GM21447 (cell line): Measurements from ENCODE around the gene REEP3.
"Not testable (repeated sequence)": the region's sequence is repeated elsewhere in the genome, so short reads cannot be mapped to it uniquely, and the experiment has no call there.

Source experiments
- ATAC-seq: cut with Tn5 transposase; IDR thresholded peaks from one replicate; pipeline ENCODE4 v1.9.1; 2021; ENCODE audit not compliant: unreplicated experiment

The REEP3 gene

DNA sequence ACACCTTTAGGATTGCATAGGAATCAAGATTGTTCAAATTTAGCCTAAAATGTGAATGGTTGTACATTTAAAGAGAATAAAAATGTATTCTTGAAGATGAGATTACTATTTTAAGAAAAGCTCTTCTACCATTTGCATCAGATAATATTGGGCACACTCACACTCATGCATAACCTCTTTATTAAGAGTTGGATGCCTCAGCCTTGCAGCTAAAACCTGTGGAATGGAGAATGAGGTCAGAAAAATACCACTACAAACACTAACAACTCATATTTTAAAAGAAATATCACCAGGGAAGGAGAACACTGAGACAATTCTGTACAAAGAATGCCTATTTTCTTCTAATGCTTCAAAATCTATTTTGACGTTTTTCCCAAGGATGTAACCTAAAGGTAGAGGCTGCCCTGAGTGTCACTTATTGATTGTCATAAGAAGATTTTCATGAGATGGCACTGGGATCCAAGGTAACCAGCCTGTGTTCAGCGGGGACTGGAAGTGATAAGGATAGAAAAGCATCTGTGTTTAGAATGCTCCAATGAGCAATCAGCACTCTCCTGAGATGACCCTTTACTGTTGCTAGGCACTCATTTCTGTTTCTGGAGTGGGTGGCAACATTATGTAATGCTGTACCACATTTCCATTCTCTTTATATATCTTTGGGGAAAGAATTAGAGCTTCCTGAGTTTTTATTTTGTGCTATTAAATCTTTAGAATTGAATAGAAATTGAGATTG lies 26.6 kb downstream of the REEP3 start:
- no peak for ATAC-seq

DNA sequence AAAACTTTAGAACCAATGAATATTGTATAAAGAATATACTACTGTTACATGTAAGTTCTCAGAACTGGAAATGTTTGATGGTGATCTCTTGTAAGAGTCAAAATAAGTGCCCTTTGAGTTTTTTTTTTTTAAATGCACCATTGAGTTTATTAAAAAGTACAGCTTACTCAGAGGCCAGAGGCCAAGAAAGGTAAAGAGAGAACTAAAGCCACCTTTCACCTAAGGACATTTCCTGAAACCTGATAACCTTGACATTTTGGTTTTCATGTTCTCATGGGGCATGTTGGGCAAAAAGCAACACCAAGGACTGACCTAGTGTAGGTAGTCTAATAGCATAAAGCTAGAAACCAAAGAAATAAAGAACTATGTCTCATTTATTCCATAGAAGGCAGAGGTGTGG lies 27.7 kb downstream of the REEP3 start:
- ATAC-seq = no peak

DNA sequence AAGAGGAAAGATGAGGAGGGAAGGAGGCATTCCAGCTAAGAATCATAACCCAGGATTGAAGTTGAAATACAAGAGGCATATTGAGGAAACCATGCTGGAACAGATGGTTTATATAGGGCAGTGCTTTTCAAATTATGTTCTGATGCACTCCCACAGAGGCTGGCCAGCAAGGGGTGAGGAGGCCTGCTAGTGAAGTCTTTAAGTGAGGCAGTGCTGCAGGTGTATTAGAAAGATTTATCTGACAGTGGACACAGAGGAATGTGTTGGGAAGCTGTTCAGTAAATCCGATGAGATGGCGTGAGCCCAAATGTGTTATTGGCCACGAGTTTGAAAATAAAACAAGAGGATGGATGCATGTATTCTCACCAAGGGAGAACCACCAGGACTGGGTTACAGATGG lies 28.6 kb downstream of the REEP3 start:
- ATAC-seq = no peak

DNA sequence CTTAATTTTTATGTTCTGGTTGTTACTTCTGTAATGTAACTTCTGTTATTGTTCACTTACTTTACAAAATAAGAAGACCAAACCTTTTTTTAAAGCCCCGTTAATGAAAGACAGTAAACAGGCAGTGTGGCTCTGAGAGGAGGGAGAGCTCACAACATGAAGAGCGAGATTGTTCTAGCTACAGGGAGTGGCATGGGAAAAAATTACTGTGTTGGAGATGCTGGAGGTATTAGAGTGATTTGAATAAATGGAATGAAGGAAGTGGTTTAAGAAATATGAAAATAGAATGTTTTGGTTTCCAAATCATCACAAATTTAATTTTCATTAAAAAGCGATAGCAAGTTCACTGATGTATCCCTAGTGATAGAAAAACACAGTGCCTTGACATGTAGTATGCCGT lies 31.8 kb downstream of the REEP3 start:
- no peak for ATAC-seq

DNA sequence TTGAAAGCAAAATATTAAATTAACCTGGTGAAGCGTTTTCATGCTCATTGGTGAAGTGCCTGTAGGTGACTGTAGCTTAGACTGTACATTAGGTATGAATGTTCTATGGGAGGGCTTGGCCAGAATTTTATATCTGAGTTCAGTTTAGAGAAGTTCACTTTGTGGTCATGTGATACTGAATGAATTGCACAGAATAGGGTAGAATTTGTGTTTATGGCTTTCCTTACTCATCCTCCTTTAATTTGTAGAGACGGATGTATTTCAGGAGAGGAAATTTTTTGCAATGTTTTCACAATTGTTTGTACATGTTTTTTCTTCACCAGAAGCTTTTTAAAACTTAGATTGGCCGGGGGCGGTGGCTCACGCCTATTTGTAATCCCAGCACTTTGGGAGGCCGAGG lies 32.3 kb downstream of the REEP3 start:
- ATAC-seq = no peak

DNA sequence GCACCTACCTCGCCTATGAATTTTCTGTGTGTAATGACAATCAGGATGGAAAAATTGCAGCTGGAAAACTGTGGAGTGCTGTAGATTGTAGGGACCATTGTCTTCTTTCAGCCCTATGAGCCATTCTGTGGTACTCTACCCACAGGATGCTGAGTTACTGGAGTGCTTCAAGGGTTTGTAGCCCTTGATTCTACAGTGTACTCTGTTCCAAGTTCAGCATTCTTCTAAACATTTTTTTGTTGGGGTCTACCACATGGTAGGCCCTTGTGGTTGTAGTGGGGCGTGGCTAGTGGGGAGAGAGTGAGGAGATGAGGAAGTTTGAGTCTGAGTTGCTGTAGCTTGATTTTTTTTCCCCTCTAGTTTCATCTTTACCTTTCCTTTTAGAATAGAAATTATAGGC lies 33.5 kb downstream of the REEP3 start:
- ATAC-seq = peak; percentile 76

DNA sequence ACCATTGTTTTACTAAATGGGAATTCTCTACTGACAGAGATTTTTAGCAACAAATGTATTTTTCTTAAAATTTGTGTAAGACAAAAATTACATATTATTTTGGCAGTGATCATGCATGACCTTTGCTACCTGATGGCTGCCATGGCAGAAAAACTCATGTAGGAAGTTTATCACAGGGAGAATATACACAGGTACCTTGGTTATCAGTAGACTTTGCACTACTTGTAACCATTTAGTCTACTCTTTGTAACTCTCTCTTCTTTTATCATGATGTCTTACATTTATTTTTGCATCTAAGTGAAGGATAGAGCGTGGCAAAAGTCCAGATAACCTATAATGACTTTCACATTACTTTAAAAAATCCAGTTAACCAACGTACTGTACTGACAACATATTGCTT lies 34.1 kb downstream of the REEP3 start:
- no peak for ATAC-seq

DNA sequence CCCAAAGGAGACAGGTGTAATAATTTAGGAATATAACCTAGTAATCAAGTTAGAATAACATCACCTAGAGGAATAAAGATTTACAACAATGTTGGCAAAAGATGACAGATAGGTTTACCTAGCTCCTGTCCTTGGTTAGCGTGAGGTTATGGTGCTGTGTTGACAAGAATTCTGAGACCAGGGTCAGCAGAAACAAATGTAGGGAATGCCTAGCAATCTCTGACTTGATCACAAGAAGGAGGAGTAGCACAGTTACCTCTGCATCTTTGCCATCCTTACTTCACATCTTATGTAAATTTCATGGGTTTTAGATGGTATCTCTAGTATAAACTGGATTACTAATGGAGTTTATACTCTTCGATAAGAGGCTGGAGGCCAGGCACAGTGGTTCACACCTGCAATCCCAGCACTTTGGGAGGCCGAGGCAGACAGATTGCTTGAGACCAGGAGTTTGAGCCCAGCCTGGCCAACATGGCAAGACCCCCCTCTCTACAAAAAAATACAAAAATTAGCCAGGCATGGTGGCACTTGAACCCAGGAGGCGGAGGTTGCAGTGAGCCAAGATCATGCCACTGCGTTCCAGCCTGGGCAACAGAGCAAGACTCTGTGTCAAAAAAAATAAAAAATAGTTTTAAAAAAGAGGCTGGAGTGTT lies 37.1 kb downstream of the REEP3 start:
- no peak for ATAC-seq

DNA sequence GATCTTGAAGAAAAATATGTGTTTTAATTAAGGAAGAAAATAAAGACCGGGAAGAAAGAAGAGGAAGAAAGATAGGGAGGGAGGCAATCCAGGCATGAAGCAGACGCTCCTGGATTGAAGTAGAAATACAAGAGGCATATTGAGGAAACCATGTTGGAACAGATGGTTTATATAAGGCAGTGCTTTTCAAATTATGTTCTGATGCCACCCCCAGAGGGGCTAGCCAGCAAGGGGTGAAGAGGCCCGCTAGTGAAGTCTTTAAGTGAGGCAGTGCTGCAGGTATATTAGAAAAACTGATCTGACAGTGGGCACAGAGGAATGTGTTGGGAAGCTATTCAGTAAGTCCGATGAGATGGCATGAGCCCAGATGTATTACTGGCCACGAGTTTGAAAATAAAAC lies 40.1 kb downstream of the REEP3 start:
- no peak for ATAC-seq

DNA sequence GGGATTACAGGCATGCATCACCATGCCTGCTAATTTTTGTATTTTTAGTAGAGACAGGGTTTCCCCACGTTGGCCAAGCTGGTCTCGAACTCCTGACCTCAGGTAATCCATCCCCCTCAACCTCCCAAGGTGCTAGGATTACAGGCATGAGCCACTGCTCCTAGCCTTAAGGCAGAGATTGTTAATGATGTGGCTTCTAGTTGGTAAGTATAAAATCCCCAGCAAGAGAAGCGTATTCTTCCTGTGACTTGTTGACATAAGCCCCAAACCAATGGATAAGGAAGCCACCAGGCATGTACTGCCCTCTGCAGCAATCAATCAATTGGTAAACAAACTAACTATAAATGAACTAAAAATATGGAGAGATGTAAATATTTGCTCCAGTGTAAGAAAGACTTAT lies 41.2 kb downstream of the REEP3 start:
- ATAC-seq = no peak

DNA sequence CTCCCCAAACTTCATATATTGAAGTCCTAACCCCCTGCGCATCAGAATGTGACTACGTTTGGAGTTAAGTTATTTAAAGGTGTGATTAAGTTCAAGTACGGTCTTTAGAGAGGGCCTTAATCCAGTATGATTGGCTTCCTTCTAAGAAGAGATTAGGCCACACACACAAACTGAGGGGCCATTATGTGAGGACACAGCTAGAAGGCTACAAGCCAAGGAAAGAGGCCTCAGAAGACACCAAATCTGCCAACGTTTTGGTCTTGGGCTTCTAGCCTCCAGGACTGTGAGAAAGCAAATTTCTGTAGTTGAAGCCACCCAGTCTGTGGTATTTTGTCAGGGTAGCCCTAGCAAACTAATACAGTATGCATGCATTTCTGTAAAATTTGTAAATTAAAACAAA lies 41.7 kb downstream of the REEP3 start:
- no peak for ATAC-seq

DNA sequence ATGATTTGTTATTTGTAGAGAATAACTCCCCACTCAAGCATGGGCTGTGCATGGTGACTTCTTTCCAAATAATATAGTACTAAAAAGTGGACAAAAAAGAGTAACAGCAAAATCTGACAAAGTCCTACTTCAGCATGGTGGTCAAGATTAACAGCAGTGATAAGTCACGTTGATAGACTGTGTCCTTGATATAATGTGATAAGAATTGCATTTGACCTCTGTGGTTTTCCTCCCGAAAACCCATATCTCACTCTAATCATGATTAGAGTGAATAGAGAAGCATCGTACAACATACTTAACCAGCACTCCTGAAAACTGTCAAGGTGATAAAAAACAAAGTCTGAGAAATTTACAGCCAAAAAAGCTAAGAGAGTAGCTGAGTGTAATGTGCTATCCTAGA lies 42.4 kb downstream of the REEP3 start:
- ATAC-seq = no peak

DNA sequence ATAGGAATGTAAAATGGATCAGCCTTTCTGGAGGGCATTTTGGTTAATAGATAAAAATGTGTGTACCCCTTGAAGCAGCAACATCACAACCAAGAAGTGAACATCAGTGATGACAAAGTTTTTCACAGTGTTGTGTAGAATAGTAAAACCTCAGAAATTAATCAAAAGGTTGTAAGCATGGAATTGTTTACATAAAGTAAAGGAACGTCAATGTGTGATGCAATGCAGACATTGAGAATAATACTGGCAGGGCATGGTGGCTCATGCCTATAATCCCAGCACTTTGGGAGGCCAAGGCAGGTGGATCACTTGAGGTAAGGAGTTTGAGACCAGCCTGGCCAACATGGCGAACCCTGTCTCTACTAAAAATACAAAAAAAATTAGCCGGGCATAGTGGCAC lies 43.5 kb downstream of the REEP3 start:
- ATAC-seq = not testable (repeated sequence)

DNA sequence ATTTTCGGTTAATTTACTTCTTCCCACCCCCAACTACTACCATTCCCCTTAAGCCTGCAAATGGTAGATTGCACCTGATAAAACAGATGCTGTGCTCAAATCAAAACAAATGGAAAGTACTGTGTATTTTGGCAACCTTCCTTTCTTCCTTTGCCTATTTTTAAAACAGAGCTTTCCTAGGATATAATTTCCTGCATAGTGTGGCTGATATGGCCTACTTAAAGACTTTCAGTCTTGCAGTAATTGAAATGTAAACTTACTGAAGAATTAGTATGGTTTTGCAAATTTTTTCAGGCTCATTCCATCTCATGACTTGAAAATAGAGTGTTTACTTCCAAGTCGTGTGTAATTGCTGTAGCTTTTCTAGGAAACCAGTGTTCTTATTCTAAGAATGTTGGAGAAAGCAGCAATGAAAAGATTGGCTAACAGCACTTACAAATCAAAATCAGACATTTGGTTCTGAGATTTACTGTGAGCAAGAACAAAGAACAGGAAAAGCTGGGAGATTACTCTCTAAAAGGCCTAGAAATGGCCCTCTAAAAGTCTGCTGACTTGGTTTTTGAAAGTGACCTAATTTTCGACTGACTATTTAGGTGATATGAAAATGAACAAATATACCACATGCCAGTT lies 52.0 kb downstream of the REEP3 start:
- no peak for ATAC-seq

DNA sequence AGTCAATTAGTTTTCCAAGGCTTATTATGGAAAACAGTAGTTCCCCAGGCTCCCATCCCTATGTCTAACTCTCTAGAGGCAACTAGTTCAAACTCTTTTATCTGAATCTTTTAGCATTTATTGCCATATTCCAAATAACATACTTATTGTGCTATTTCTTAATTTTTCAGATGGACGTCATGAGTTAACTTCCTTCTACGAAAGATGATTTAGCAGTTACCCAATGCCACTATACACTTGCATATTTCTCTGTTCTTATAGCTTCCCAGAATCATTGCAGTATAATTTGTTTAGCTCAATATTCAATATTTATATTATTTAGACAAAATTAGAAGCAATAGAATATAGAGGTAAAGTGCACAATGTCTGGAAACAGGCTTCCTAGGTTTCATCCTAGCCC lies 52.8 kb downstream of the REEP3 start:
- no peak for ATAC-seq

DNA sequence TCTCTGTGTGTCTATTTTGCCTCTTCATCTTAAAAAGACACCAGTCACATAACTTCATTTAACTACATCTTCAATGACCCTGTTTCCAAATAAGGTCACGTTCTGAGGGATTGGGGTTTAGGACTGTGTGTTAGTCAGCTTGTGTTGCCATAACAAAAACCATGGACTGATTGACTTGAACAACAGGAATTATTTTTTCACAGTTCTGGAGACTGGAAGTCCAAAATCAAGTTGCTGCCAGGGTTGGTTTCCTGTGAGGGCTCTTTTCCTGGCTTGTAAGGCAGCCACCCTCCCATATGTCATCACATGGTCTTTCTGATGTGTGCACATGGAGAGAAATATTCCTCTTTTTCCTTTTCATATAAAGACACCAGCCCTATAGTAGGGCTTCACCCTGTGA lies 55.3 kb downstream of the REEP3 start:
- no peak for ATAC-seq

DNA sequence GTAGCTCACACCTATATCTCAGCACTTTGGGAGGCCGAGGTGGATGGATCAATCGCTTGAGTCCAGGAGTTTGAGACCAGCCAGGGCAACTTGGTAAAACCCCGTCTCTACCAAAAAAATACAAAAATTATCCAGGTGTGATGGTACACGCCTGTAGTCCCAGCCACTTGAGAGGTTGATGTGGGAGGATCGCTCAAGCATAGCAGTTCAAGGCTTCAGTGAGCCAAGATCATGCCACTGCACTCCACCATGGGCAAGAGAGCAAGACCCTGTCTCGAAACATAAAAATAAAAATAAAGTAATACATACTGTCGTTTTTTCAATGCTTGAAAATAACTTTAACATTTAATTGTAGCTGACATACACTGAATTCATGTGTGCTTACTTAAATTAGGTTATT lies 57.3 kb downstream of the REEP3 start:
- ATAC-seq = no peak

DNA sequence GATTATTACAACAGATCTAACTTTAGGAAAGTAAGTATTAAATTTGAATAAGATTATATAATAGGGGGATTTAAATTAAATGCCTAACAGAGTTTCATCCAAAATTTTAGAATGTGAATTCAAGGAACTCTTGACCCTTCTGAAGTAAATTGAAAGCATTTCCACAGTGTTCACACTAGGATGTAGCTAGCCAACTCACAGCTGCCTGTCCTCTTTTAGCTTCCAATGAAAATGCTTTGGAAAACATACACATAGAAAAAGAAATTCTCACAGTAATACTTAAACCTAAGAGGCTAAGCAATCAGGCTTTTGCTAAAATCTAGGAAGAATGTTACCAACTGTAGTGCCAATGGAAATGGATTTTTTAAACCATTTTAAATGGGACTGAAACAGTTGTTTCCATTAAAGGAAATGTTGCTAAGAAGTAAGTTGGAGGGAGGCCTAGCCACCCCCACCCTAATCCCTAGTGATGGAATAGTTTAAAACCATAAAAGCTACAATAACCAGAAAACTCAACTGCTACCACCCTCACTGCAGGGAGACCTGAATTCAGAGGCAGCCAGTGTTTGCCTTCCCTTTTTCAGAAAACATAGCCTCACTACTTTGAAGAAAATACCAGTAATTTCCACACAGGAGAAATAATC lies 58.3 kb downstream of the REEP3 start:
- no peak for ATAC-seq

DNA sequence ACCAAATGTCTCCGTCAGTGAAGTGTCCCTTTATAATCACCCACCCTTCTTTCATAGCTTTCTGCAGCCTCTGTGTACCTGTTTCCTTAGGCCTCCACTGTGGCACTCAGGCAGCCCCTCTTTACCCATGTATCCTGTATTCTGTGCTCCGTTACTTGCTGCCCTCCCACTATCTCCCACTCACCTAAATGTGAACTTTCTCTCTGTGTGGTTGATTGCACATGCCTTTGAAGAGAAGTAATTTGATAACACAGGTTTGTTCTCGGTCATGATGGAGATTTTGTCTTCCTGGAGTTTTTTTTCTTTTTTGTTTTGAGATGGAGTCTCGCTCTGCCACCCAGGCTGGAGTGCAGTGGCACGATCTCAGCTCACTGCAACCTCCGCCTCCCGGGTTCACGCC lies 61.5 kb downstream of the REEP3 start:
- ATAC-seq = no peak

DNA sequence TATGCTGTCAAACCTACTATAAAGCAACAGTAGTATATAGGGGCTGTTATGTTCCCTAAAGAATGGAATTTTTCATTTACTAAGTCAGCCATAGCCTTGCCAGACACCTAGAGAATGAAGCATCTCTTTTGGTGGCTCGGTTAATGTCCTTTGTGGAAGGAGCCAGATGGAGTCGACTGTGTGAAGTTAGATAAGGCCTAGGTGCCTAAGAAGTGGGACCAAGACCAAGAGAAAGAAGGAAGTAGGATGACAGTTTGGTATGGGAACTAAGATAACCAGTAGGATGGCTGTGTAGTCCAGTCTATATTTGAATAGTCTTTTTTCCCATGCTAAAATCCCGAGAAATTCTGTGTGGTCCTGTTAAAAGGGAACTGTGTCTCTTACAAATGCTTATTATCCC lies 62.2 kb downstream of the REEP3 start:
- no peak for ATAC-seq

DNA sequence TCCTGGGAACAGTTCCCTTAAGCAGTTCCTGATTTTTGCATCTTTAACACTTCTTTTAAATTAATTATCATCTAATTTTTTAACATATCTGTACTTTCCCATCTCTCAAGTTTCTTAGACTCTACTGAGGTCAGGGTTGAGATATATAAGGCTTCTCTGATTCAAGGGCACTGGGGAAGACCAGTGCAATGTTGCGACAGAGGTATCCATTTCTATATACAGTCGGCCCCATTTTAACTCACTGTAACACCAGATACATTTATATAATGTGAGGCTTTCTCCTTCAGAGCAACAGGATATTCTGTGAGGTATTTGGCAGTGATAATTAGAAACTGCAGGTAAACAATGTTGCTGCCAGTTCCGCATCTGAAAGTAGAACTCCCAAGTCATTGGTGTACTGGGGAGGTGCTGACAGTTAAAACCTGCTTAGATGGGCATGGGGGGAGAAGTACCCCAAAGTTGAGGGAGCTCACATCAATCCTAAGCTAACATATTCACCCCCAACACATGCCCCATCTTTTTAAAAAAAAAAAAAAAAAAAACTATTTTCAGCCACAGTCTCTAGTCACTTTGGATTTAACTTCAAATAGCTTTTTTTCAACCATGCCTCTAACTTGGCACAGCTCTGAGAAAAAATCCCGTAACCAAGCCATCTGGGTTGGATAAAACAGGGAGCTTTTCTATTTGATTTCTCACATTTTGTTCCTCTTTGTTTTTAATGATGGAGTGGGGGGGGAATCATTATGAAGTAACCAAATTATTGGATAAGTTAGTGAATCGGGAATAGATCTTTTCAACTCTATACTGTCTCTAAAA lies 62.9 kb downstream of the REEP3 start:
- ATAC-seq = no peak
